GM12874 (cell line): ENCODE measurements around the gene CAMKK1.

ENCODE experiments used
- TF ChIP-seq, protein P1 (sequence below): IDR thresholded peaks from 2 replicates; pipeline ENCODE4 v1.5.1; 2011; ENCODE audit warnings: low read depth, mild to moderate bottlenecking, control low read depth, low read length, moderate library complexity; ENCODE audit not compliant: insufficient read depth

Gene CAMKK1

DNA sequence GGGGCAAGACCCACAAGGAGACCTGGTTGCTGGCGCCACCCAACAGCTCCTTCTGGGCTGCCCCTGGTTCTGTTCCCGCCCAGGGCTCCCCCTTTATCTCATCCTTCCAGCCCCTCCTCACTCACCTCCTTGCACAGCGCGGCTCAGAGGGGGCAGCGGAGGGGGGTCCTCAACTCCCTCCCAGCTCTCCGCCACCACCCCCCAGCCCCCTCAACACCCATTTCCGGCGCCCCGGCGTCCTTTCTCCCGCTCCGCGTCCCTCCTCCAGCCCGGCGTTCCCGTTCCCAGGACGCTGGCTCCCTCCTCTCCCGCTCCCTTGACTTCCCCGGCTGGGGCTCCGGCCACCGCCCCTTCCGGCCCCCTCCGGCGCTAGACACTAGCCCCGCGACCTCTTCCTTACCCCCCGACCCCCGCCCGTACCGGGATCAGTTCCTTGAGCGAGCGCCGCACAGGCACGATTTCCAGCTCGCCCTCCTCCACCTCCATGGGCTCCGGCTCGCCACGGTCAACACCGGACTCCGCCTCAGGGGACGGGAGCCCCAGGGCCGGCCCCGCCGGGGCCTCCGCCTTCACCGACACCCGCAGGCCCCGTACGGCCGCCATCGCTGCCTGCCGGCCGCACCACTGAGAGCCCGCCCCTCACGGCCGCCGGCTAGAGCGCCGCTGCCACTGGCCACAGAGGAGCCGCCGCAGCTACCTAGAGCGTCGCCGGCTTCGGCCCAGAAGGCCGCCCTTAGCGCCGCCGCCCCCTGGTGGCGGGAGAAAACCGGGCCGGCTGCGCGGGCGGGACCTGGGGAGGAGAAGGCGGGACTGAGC, 47.0 kb downstream of the CAMKK1 start, which contains the start of gene NCBP3:
Gene NCBP3 (minus strand): TSS at position 626 of the 816 bp plus-strand sequence. CDS start 23 bp downstream, at position 603.
- TF ChIP-seq, protein P1, sequence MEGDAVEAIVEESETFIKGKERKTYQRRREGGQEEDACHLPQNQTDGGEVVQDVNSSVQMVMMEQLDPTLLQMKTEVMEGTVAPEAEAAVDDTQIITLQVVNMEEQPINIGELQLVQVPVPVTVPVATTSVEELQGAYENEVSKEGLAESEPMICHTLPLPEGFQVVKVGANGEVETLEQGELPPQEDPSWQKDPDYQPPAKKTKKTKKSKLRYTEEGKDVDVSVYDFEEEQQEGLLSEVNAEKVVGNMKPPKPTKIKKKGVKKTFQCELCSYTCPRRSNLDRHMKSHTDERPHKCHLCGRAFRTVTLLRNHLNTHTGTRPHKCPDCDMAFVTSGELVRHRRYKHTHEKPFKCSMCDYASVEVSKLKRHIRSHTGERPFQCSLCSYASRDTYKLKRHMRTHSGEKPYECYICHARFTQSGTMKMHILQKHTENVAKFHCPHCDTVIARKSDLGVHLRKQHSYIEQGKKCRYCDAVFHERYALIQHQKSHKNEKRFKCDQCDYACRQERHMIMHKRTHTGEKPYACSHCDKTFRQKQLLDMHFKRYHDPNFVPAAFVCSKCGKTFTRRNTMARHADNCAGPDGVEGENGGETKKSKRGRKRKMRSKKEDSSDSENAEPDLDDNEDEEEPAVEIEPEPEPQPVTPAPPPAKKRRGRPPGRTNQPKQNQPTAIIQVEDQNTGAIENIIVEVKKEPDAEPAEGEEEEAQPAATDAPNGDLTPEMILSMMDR = peak; percentile 98

DNA sequence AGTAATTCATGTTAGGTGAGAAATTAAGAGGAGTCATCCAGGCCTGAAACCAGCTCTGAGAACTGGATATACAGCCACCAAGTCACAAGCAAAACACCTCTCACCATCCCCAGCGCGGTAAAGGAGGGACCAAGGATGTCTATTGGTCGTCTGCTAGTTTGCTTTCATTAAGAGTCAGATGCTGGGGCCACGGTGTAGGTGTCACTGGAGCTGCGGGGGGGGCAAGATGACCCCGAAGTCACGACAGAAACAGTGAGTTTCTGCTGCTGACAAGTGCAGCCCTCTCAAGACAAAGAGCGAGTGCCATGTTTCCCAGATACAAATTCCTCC, 47.6 kb downstream of the CAMKK1 start:
- TF ChIP-seq, protein P1 = no peak

DNA sequence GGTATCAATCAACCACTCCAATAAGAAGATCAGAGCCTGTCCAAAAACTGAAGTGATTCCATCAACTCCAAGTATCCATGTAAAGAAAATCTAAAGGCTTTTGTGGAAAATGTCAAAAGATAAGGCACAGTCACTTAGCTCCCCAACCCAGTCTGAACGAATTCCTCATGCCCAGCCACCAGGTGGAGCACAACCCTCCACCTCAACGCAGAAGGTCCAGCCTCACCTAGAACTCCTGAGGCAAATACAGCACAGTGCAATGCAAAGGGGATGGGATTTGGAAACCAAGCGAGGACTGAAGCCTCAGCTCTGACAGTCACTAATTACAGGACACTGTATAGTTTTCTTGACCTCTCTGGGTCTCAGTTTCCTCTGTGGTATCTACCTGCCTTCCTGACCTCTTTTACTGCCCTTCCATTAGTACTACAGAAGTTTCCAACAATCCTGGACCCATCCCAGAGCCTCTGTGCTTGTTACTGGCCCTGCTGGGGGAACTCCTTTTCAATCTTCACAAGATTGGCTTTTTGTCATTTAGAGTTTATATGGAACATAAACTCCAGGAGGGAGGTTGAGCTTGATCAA, 48.8 kb downstream of the CAMKK1 start:
- TF ChIP-seq, protein P1 = peak; percentile 68

DNA sequence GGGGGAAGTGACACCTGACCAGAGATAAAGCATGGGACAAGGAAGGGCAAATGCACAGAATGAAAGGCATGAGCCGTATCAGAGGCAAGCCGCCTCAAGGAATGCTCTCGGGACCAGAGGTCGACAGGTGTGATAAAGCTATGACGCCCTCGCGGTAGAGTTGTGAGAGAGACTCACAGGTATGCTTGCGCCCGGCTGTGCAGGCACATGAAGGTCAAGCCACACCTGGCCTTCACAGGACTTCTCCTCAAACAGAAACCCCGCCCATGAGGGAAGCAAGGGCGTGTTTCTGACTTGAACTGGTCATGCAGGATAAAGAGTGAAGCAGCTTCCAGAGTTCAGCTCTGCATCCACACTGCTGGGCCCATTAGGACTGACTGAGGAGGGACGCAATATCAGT, 54.6 kb downstream of the CAMKK1 start:
- TF ChIP-seq, protein P1 = no peak

DNA sequence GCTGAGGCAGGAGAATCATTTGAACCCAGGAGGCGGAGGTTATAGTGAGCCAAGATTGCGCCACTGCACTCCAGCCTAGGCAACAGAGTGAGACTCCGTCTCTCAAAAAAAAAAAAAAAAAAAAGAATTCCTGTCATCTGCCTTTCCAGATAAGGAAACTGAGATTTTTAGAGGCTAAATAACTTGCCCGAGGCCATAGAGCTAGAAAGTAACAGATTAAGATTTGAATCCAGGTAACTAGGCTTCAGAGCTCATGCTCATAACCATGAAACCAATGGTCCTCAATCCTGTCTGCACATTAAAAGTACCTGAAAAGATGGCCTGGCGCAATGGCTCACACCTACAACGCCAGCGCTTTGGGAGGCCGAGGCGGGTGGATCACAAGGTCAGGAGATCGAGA, 56.3 kb downstream of the CAMKK1 start:
- TF ChIP-seq, protein P1 = no peak

DNA sequence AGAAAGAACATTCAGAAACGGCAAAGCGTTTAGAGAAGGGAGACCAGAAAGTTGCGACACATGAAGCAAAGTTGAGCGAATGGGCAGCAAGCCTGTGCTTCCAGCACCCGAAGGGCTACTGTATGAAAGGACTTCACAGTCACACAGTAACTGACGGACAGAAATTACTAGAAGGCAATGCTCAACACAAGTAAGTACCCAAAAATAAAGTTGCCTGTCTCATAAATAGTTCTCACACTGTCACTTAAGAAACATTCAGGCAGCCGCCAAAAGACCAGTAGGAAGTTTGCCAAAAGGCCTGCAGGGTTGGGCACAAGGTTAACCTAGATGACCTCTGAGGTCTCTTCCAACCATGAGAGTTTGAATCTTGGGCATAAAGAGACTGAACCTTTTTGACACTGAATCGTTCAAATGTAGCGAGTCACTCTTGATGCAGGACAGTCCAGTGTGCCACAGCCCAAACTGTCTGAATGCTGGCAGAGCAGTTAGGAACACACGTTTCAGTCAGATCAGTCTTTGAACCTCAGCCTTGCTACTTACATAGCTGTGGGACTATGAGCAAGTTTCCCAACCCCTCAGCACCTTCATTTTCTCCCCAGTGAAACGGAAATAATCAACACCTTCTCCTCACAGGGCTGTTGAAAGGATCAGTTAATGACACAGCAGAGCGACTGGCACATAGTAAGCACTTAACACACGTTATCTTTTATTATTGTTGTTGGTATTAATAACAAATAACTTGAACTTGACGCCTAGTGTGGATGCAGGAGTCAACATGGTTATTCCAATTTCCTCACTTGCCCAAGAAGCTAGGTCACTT, 57.2 kb downstream of the CAMKK1 start:
- TF ChIP-seq, protein P1 = no peak

DNA sequence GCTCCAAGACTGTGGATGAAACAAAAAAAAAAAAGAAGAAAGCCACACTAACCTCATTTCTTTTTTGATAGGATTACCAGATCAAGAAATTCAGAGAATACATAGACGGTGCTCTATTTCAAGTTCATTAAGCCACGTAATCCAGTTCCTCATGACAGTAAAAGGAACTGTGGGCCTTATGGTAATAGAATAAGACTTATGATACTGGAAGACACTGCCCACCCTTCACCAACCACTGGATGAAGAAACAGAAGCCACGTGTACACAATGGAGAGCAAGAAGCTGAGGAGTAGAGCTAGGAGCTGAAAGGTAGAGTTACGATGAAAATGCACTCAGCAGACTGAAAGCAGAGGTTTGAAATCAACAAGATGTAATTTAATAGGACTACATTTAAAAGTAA, 58.0 kb downstream of the CAMKK1 start:
- TF ChIP-seq, protein P1 = no peak
